GM12878 (cell line): ENCODE results near the gene RAB24. TPM values are rescaled to one million over a fixed set of nuclear protein-coding genes. Genes with fewer than 3 reads are reported as not detected.

ENCODE experiments used
- ATAC-seq: fragments of 200-7000 bp; cut with Tn5 transposase; 3 replicates; pipeline ENCODE4 v1.9.1; 2020; ENCODE audit warnings: mild to moderate bottlenecking, moderate library complexity
- BruUV-seq: library from RNA; stranded (reverse); fragments of 400-500 nt; replicated peaks from 2 replicates; lab custom pipeline; 2021; lab: Mats Ljungman, UMichigan
- CTCF ChIA-PET: fragments of 300-600 bp; sonication (Branson Sonifier 250); formaldehyde crosslinking; extraction: SDS; loops from one replicate; lab custom pipeline; 2021; ENCODE audit warnings: inconsistent platforms; lab: Yijun Ruan, JAX
- POLR2A ChIA-PET: fragments of 350-600 bp; formaldehyde crosslinking; extraction: SDS; loops from one replicate; lab custom pipeline; 2021; ENCODE audit warnings: inconsistent platforms; lab: Charles Lee
- RAD21 ChIA-PET: fragments of 300-600 bp; sonication (Branson Sonifier 250); formaldehyde crosslinking; loops from one replicate; lab custom pipeline; 2023; ENCODE audit warnings: antibody characterized with exemption; ENCODE audit not compliant: unreplicated experiment; lab: Charles Lee
- SMC1A ChIA-PET: fragments of 300-600 bp; sonication (Branson Sonifier 250); formaldehyde crosslinking; loops from one replicate; lab custom pipeline; 2023; ENCODE audit not compliant: unreplicated experiment, uncharacterized antibody; lab: Charles Lee
- DNase-seq: peaks from one replicate; pipeline ENCODE4 v3.0.0-alpha.2; 2011; ENCODE audit warnings: low read depth, low spot score
- FAIRE-seq: peaks from 3 replicates; lab custom pipeline; 2011; peaks lifted over from hg19 to GRCh38; lab: Jason Lieb, UNC
- H2AFZ ChIP-seq: 2 replicates; pipeline ENCODE4 v1.6.0; 2011; ENCODE audit warnings: low read depth, low read length, control low read depth; ENCODE audit not compliant: control insufficient read depth
- H3K27ac ChIP-seq: 2 replicates; pipeline ENCODE4 v1.5.1; 2011; ENCODE audit warnings: control low read depth; ENCODE audit not compliant: control insufficient read depth, insufficient read depth
- H3K27me3 ChIP-seq, 2 experiments: replicated peaks in 1 of 2; 2 replicates each; pipeline versions ENCODE4 v1.6.0 to v1.6.1; 2011; ENCODE audit warnings: low read length in 1 of 2; ENCODE audit not compliant: control insufficient read depth in 2 of 2, insufficient read depth in 2 of 2
- H3K36me3 ChIP-seq, 2 experiments: 2 replicates each; pipeline ENCODE4 v1.5.1; 2011; ENCODE audit warnings: low read length in 1 of 2; ENCODE audit not compliant: control insufficient read depth in 2 of 2, insufficient read depth in 2 of 2
- H3K4me1 ChIP-seq: 2 replicates; pipeline ENCODE4 v1.6.1; 2011; ENCODE audit warnings: mild to moderate bottlenecking, low read length, moderate library complexity, mixed read lengths; ENCODE audit not compliant: control insufficient read depth, insufficient read depth
- H3K4me2 ChIP-seq: 2 replicates; pipeline ENCODE4 v1.6.0; 2011; ENCODE audit warnings: control low read depth; ENCODE audit not compliant: control insufficient read depth, insufficient read depth
- H3K4me3 ChIP-seq: fragments of 200-600 bp; sonication (generic); 2 replicates; pipeline ENCODE4 v1.5.1; 2016
- H3K79me2 ChIP-seq: 2 replicates; pipeline ENCODE4 v1.6.0; 2011; ENCODE audit warnings: low read length; ENCODE audit not compliant: control insufficient read depth, insufficient read depth
- H3K9ac ChIP-seq: 2 replicates; pipeline ENCODE4 v1.8.0; 2011; ENCODE audit warnings: low read length, control low read depth, mixed read lengths; ENCODE audit not compliant: control insufficient read depth, insufficient read depth
- H3K9me3 ChIP-seq: replicated peaks from 3 replicates; pipeline ENCODE4 v1.5.1; 2011; ENCODE audit warnings: mild to moderate bottlenecking, low read length; ENCODE audit not compliant: control insufficient read depth, insufficient read depth
- H4K20me1 ChIP-seq: 2 replicates; pipeline ENCODE4 v1.6.0; 2011; ENCODE audit not compliant: control insufficient read depth, insufficient read depth
- CTCF ChIP-seq, 3 experiments: IDR thresholded peaks in 2 of 3; conservative IDR thresholded peaks in 1 of 3; 2 replicates each; pipeline ENCODE4 v1.5.1; 2011; ENCODE audit warnings: low read depth in 3 of 3, low read length in 3 of 3, mild to moderate bottlenecking in 3 of 3, control low read depth in 2 of 3, moderate library complexity in 2 of 3, inconsistent platforms in 1 of 3, mixed read lengths in 1 of 3; ENCODE audit not compliant: control insufficient read depth in 2 of 3, insufficient read depth in 1 of 3; ENCODE audit errors: extremely low read depth in 1 of 3
- EED ChIP-seq: sonication (generic); IDR thresholded peaks from 2 replicates; pipeline ENCODE4 v1.6.1; 2016; ENCODE audit warnings: antibody characterized with exemption, low read depth
- MYC ChIP-seq: IDR thresholded peaks from 2 replicates; pipeline ENCODE4 v1.6.1; 2011; ENCODE audit warnings: mild to moderate bottlenecking, low read length, moderate library complexity, inconsistent platforms; ENCODE audit not compliant: insufficient read depth, insufficient replicate concordance, insufficient read length, severe bottlenecking
- PML ChIP-seq: IDR thresholded peaks from 2 replicates; pipeline ENCODE4 v1.6.1; 2012; ENCODE audit warnings: low read length, inconsistent platforms
- SKIL ChIP-seq: fragments of 450-650 bp; IDR thresholded peaks from 2 replicates; pipeline ENCODE4 v1.6.1; 2017; ENCODE audit warnings: mild to moderate bottlenecking, low read depth, inconsistent platforms; ENCODE audit not compliant: poor library complexity, severe bottlenecking
- STAT1 ChIP-seq: fragments of 450-650 bp; conservative IDR thresholded peaks from 2 replicates; pipeline ENCODE4 v1.6.1; 2014; ENCODE audit warnings: antibody characterized with exemption, mild to moderate bottlenecking
- WGBS: methylation state at CpG from one replicate; pipeline ENCODE4 v1.1.6; 2016; ENCODE audit warnings: low lambda C conversion rate; ENCODE audit not compliant: insufficient replicate concordance, insufficient coverage; ENCODE audit errors: missing lambda C conversion rate; 5-methylcytosine and 5-hydroxymethylcytosine counted together
- in situ Hi-C: fragments of 300-500 bp; cut with MboI; formaldehyde crosslinking; loops from 9 replicates; pipeline ENCODE4 v1.14.3; 2018; ENCODE audit warnings: mixed read lengths
- intact Hi-C: fragments of 100-400 bp; cut with micrococcal nuclease; formaldehyde crosslinking; loops from one replicate; pipeline ENCODE4 v1.14.2; 2022; ENCODE audit not compliant: unreplicated experiment
- polyA plus RNA-seq, 11 experiments: library from polyadenylated mRNA; depleted of rRNA in 4 of 11; unstranded in 6 of 11; stranded (reverse) in 5 of 11; fragments of >200 nt; fragmentation: Nextera tagmentation in 4 of 11; fragmentation: Illumina TruSeq in 1 of 11; extraction: Ambion mirVana in 4 of 11; extraction: Trizol in 1 of 11; gene quantifications; 1 replicate in 1 of 11; 2 replicates in 10 of 11; pipeline versions ENCODE4 v1.2.1 to v1.2.3, GENCODE V29; 2011 to 2016; ENCODE audit warnings: inconsistent platforms in 2 of 11, missing spikeins in 2 of 11, low read depth in 1 of 11
- total RNA-seq, 4 experiments: library from RNA; depleted of rRNA in 3 of 4; stranded (reverse); fragments of >200 nt in 3 of 4; fragmentation: Illumina TruSeq in 1 of 4; extraction: Trizol in 1 of 4; gene quantifications; 2 replicates each; pipeline versions ENCODE4 v1.2.1 to v1.2.3, GENCODE V29; 2013 to 2021

Gene RAB24
- total and polyA plus RNA-seq, 10 of the 15 experiments (the other 5 are each of a cell fraction or from before 2014, with no cell fraction given) = 8.0 to 44.4 (median 24.4) TPM

GRCh38 chr5:177300951-177301350, 2.6 kb downstream of the RAB24 start:
- H3K36me3 ChIP-seq = peaks cover 5 to 18% of the 10 kb centered on the region in 2 experiments
- no TSS peak for BruUV-seq
- intact Hi-C loops = loop anchor here (5.0 to 10.0 kb wide), 3 partner anchors 164 to 294 kb away; partner anchors contain the start of gene TMED9

More at GRCh38 chr5:177300951-177301350, 2.6 kb downstream of the RAB24 start:
- Histone ChIP-seq H3K4me2 (peak overlapping the region; percentile 78), H3K79me2 (peaks cover 43% of the 10 kb centered on the region), H3K4me1 (peaks cover 48% of the 10 kb centered on the region), H3K27ac (peak overlapping the region; percentile 83), H3K9ac (peak overlapping the region; percentile 18; the same call in 1 of the 2 replicates), H3K27me3 (no peaks in the 10 kb centered on the region), H2AFZ (no peak overlapping the region), H3K4me3 (peak overlapping the region; percentile 34), H4K20me1 (no peaks in the 10 kb centered on the region), H3K9me3 (no peaks in the 10 kb centered on the region)
- DNase-seq (no peak), FAIRE-seq (no peak), ATAC-seq (no peak)
- TF ChIP-seq EED (no peak), PML (no peak), MYC (no peak), SKIL (no peak), STAT1 (no peak), CTCF (IDR thresholded peaks at IDR 0.05 in 2 of 3, conservative IDR thresholded peaks at IDR 0.05 in 1 of 3; ENCODE audit: control insufficient read depth in 2 of 3, extremely low read depth in 1 of 3, insufficient read depth in 1 of 3, low read depth in 3 of 3, low read length in 3 of 3) (no peak)
- ChIA-PET SMC1A (interaction anchor here (0.7 to 2.0 kb wide), 6 partner anchors 9 to 187 kb away, joined by 3 to 10 read pairs (median 4); partner anchors contain the start of gene MXD3), RAD21 (interaction anchor here (0.5 to 2.3 kb wide), 11 partner anchors 10 to 189 kb away, joined by 3 to 12 read pairs (median 4); no protein-coding TSS in a partner anchor), POLR2A (interaction anchor here (0.5 to 2.2 kb wide), 9 partner anchors 12 to 757 kb away, joined by 3 to 11 read pairs (median 5); partner anchors contain the start of gene NSD1), CTCF (interaction anchor here (0.6 to 3.6 kb wide), 13 partner anchors 8 to 230 kb away, joined by 3 to 35 read pairs (median 4); partner anchors contain the start of gene RGS14)
- WGBS = 93% methylated on average over 2 of the region's 2 CpGs
- in situ Hi-C loops = no loop called here
